ENCODE measurements around the gene ZFP57.
A peak's percentile ranks its signal among the peaks of the same experiment; 100 is the strongest.

ZFP57 gene

GRCh38 chr6:29641430-29642148, 39.4 kb downstream of the ZFP57 start:
- TF ChIP-seq POLR2A (IDR thresholded peaks at IDR 0.05; ENCODE audit: extremely low read depth, insufficient read length) (no peak), MYC (IDR thresholded peaks at IDR 0.05; ENCODE audit: low read depth, low read length) (no peak), CTCF (IDR thresholded peaks at IDR 0.05; ENCODE audit: low read depth, low read length) (no peak)
- DNase-seq (ENCODE audit: low read depth): no peak
- no peak overlapping the region for H3K4me3 ChIP-seq (ENCODE audit: low read depth, low read length)

- no peak for TF ChIP-seq MAX (IDR thresholded peaks at IDR 0.05; ENCODE audit: low read depth, low read length)
- no peak for TF ChIP-seq MYC (IDR thresholded peaks at IDR 0.05; ENCODE audit: low read depth, low read length)
- no peak for TF ChIP-seq CTCF (IDR thresholded peaks at IDR 0.05; ENCODE audit: low read depth, low read length)
- no peak for TF ChIP-seq POLR2A (IDR thresholded peaks at IDR 0.05; ENCODE audit: extremely low read depth, insufficient read length)
- H3K4me3 ChIP-seq (ENCODE audit: low read depth, low read length): no peak overlapping the region
- no peak for DNase-seq (ENCODE audit: low read depth)
Observed at GRCh38 chr6:29637247-29637646, 43.7 kb downstream of the ZFP57 start.

- no peak for TF ChIP-seq POLR2A (IDR thresholded peaks at IDR 0.05; ENCODE audit: extremely low read depth, insufficient read length)
- TF ChIP-seq MYC (IDR thresholded peaks at IDR 0.05; ENCODE audit: low read depth, low read length): no peak
- no peak for TF ChIP-seq MAX (IDR thresholded peaks at IDR 0.05; ENCODE audit: low read depth, low read length)
- TF ChIP-seq CTCF (IDR thresholded peaks at IDR 0.05; ENCODE audit: low read depth, low read length): no peak
- DNase-seq (ENCODE audit: low read depth): no peak
- H3K4me3 ChIP-seq (ENCODE audit: low read depth, low read length): no peak overlapping the region
Observed at GRCh38 chr6:29633534-29633905, 47.4 kb downstream of the ZFP57 start.

GRCh38 chr6:29632789-29633533, 48.0 kb downstream of the ZFP57 start, which contains the start of gene GABBR1:
Gene GABBR1 (minus strand): TSS chr6:29633183. CDS start chr6:29632385, 798 bp downstream.
- TF ChIP-seq MYC (IDR thresholded peaks at IDR 0.05; ENCODE audit: low read depth, low read length): no peak
- TF ChIP-seq POLR2A (IDR thresholded peaks at IDR 0.05; ENCODE audit: extremely low read depth, insufficient read length): no peak
- TF ChIP-seq CTCF (IDR thresholded peaks at IDR 0.05; ENCODE audit: low read depth, low read length): no peak
- H3K4me3 ChIP-seq (ENCODE audit: low read depth, low read length): no peak within 1 kb of the TSS
- peak; percentile 30 for DNase-seq (ENCODE audit: low read depth)

- no peak for DNase-seq (ENCODE audit: low read depth)
- TF ChIP-seq MYC (IDR thresholded peaks at IDR 0.05; ENCODE audit: low read depth, low read length) (no peak), MAX (IDR thresholded peaks at IDR 0.05; ENCODE audit: low read depth, low read length) (no peak), CTCF (IDR thresholded peaks at IDR 0.05; ENCODE audit: low read depth, low read length) (no peak), POLR2A (IDR thresholded peaks at IDR 0.05; ENCODE audit: extremely low read depth, insufficient read length) (no peak)
- no peak overlapping the region for H3K4me3 ChIP-seq (ENCODE audit: low read depth, low read length)
Observed at GRCh38 chr6:29631860-29632731, 48.9 kb downstream of the ZFP57 start.
